Thoracic aorta (tissue), 2 donors: Measurements from ENCODE around the gene TMEM80. TPM values are rescaled to one million over a fixed set of nuclear protein-coding genes. Genes with fewer than 3 reads are reported as not detected.
A peak's percentile ranks its signal among the peaks of the same experiment; 100 is the strongest.

ENCODE experiments used
- ATAC-seq: fragments of 150-250 bp; one replicate; pipeline ENCODE4 v1.8.0; 2017; ENCODE audit warnings: low read depth; ENCODE audit not compliant: insufficient number of reproducible peaks, low FRiP score
- DNase-seq: peaks from one replicate; pipeline ENCODE4 v3.0.0-alpha.2; 2020; ENCODE audit warnings: low spot score
- H3K27ac ChIP-seq, 2 donors: fragments of 200-600 bp; sonication (generic); 1 replicate in 1 of 2; 2 replicates in 1 of 2; pipeline ENCODE4 v1.5.1; 2016; ENCODE audit warnings: mild to moderate bottlenecking in 2 of 2, moderate library complexity in 2 of 2
- H3K27me3 ChIP-seq: fragments of 200-600 bp; sonication (generic); replicated peaks from 2 replicates; pipeline ENCODE4 v1.6.0; 2016; ENCODE audit warnings: mild to moderate bottlenecking; ENCODE audit not compliant: insufficient read depth
- H3K36me3 ChIP-seq: fragments of 200-600 bp; sonication (generic); one replicate; pipeline ENCODE4 v1.5.1; 2016
- H3K4me1 ChIP-seq, 2 donors: fragments of 200-600 bp; sonication (generic); 1 replicate in 1 of 2; 2 replicates in 1 of 2; pipeline versions ENCODE4 v1.5.1 to v1.6.0; 2016; ENCODE audit warnings: low read depth in 2 of 2, mild to moderate bottlenecking in 1 of 2; ENCODE audit not compliant: control insufficient read depth in 1 of 2
- H3K4me3 ChIP-seq: fragments of 200-600 bp; sonication (generic); 2 replicates; pipeline ENCODE4 v1.5.1; 2016; ENCODE audit warnings: mild to moderate bottlenecking
- H3K9me3 ChIP-seq: fragments of 200-600 bp; sonication (generic); 2 replicates; pipeline ENCODE4 v1.5.1; 2016
- CTCF ChIP-seq: fragments of 200-600 bp; sonication (generic); IDR thresholded peaks from one replicate; pipeline ENCODE4 v1.5.1; 2019; ENCODE audit warnings: antibody characterized with exemption
- total RNA-seq, 2 donors: library from RNA; depleted of rRNA; stranded (reverse); fragments of >200 nt; gene quantifications; one replicate each; pipeline versions ENCODE4 v1.1.0 to v1.2.3, GENCODE V29; 2016

TMEM80 gene
- total RNA-seq, 2 donors from 2014 or later: 22.4 to 22.5 TPM

- ATAC-seq (no peak), DNase-seq (no peak)
- TF ChIP-seq CTCF: no peak
- Histone ChIP-seq H3K4me1 (peaks cover 22 to 56% of the 10 kb centered on the region in 2 donors), H3K9me3 (no peaks in the 10 kb centered on the region), H3K27me3 (no peaks in the 10 kb centered on the region), H3K27ac (peak within 1 kb of the TSS; percentile 80 to 95), H3K4me3 (peak within 1 kb of the TSS; percentile 92), H3K36me3 (peaks cover 3% of the 10 kb centered on the region)
These were observed 10.2 kb downstream of the TMEM80 start, which contains the start of gene EPS8L2 for GRCh38 chr11:705646-706438. TSS of gene EPS8L2 (plus strand) at chr11:706231. CDS start at chr11:709408, 3,177 bp downstream.

- no peak for TF ChIP-seq CTCF
- ATAC-seq (peak; percentile 50), DNase-seq (no peak)
- H3K4me3 ChIP-seq: peak overlapping the region; percentile 92
- no peaks in the 10 kb centered on the region for H3K9me3 ChIP-seq
- peak overlapping the region; percentile 80 to 95 for H3K27ac ChIP-seq
- no peaks in the 10 kb centered on the region for H3K27me3 ChIP-seq
- peaks cover 22 to 56% of the 10 kb centered on the region in 2 donors for H3K4me1 ChIP-seq
- no peaks in the 10 kb centered on the region for H3K36me3 ChIP-seq
These were observed 10.9 kb downstream of the TMEM80 start for GRCh38 chr11:706439-706956.

GRCh38 chr11:706957-707816 lies 11.6 kb downstream of the TMEM80 start:
- peak overlapping the region; percentile 80 to 95 for H3K27ac ChIP-seq

GRCh38 chr11:707817-708420 lies 12.3 kb downstream of the TMEM80 start:
- DNase-seq (no peak), ATAC-seq (no peak)
- H3K27me3 ChIP-seq: no peaks in the 10 kb centered on the region
- H3K27ac ChIP-seq: peak overlapping the region; percentile 80 to 95
- H3K4me3 ChIP-seq: peak overlapping the region; percentile 92
- peaks cover 17 to 47% of the 10 kb centered on the region in 2 donors for H3K4me1 ChIP-seq
- no peak for TF ChIP-seq CTCF
- no peaks in the 10 kb centered on the region for H3K9me3 ChIP-seq
- no peaks in the 10 kb centered on the region for H3K36me3 ChIP-seq

More at GRCh38 chr11:706957-707816, 11.6 kb downstream of the TMEM80 start:
- no peak for DNase-seq
- peak; percentile 27 for TF ChIP-seq CTCF
- H3K9me3 ChIP-seq: no peaks in the 10 kb centered on the region
- H3K27me3 ChIP-seq: no peaks in the 10 kb centered on the region
- peak overlapping the region; percentile 92 for H3K4me3 ChIP-seq
- ATAC-seq: peak; percentile 23
- H3K36me3 ChIP-seq: no peaks in the 10 kb centered on the region
- H3K4me1 ChIP-seq: peaks cover 22 to 55% of the 10 kb centered on the region in 2 donors
